ENCODE results near the gene PBX1.

- TF ChIP-seq TAF1 (IDR thresholded peaks at IDR 0.05; ENCODE audit: borderline replicate concordance, insufficient read depth, low read length), result no peak
- no peak for TF ChIP-seq POLR2AphosphoS5 (IDR thresholded peaks at IDR 0.05; ENCODE audit: low read depth, low read length)
- TF ChIP-seq, protein P1, sequence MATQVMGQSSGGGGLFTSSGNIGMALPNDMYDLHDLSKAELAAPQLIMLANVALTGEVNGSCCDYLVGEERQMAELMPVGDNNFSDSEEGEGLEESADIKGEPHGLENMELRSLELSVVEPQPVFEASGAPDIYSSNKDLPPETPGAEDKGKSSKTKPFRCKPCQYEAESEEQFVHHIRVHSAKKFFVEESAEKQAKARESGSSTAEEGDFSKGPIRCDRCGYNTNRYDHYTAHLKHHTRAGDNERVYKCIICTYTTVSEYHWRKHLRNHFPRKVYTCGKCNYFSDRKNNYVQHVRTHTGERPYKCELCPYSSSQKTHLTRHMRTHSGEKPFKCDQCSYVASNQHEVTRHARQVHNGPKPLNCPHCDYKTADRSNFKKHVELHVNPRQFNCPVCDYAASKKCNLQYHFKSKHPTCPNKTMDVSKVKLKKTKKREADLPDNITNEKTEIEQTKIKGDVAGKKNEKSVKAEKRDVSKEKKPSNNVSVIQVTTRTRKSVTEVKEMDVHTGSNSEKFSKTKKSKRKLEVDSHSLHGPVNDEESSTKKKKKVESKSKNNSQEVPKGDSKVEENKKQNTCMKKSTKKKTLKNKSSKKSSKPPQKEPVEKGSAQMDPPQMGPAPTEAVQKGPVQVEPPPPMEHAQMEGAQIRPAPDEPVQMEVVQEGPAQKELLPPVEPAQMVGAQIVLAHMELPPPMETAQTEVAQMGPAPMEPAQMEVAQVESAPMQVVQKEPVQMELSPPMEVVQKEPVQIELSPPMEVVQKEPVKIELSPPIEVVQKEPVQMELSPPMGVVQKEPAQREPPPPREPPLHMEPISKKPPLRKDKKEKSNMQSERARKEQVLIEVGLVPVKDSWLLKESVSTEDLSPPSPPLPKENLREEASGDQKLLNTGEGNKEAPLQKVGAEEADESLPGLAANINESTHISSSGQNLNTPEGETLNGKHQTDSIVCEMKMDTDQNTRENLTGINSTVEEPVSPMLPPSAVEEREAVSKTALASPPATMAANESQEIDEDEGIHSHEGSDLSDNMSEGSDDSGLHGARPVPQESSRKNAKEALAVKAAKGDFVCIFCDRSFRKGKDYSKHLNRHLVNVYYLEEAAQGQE (IDR thresholded peaks at IDR 0.05; ENCODE audit: insufficient read depth in 1 of 2, low read depth in 2 of 2, low read length in 2 of 2), result no peak
- TF ChIP-seq SIN3A (IDR thresholded peaks at IDR 0.05; ENCODE audit: borderline replicate concordance, insufficient read depth, low read length), result no peak
Measured at GRCh38 chr1:164624400-164624799, 65.4 kb downstream of the PBX1 start.
